Neuronal stem cell (in vitro differentiated cells): ENCODE results near the gene RALGPS1.

Experiments used
- DNase-seq: peaks from one replicate; pipeline ENCODE4 v3.0.0-alpha.2; 2013; ENCODE audit warnings: low spot score
- H2AFZ ChIP-seq: one replicate; pipeline ENCODE4 v1.6.1; 2013; ENCODE audit warnings: mild to moderate bottlenecking, low read length, inconsistent platforms
- H2AK5ac ChIP-seq: 2 replicates; pipeline ENCODE4 v1.6.1; 2013; ENCODE audit warnings: low read depth, mild to moderate bottlenecking, inconsistent platforms, low read length, moderate library complexity, mixed read lengths
- H2BK120ac ChIP-seq: 2 replicates; pipeline ENCODE4 v1.6.1; 2013; ENCODE audit warnings: low read depth, mild to moderate bottlenecking, inconsistent platforms, low read length, moderate library complexity, mixed read lengths
- H2BK12ac ChIP-seq: one replicate; pipeline ENCODE4 v1.6.1; 2013; ENCODE audit warnings: low read length, inconsistent platforms
- H2BK15ac ChIP-seq: 2 replicates; pipeline ENCODE4 v1.6.1; 2013; ENCODE audit warnings: mild to moderate bottlenecking, low read length, inconsistent platforms, mixed read lengths
- H2BK5ac ChIP-seq: one replicate; pipeline ENCODE4 v1.6.1; 2013; ENCODE audit warnings: inconsistent platforms, mild to moderate bottlenecking, low read length, moderate library complexity
- H3K14ac ChIP-seq: one replicate; pipeline ENCODE4 v1.6.1; 2013; ENCODE audit warnings: low read length, inconsistent platforms
- H3K18ac ChIP-seq: 2 replicates; pipeline ENCODE4 v1.6.1; 2013; ENCODE audit warnings: low read length, inconsistent platforms
- H3K23ac ChIP-seq: 2 replicates; pipeline ENCODE4 v1.6.1; 2013; ENCODE audit warnings: low read depth, mild to moderate bottlenecking, mixed read lengths, low read length, inconsistent platforms; ENCODE audit not compliant: poor library complexity
- H3K27ac ChIP-seq: replicated peaks from 3 replicates; pipeline ENCODE4 v1.5.1; 2013; ENCODE audit warnings: low read length, inconsistent platforms
- H3K27me3 ChIP-seq, 3 experiments: 2 replicates each; pipeline ENCODE4 v1.6.1; 2013; ENCODE audit warnings: low read length in 3 of 3, mild to moderate bottlenecking in 2 of 3, inconsistent platforms in 1 of 3, low read depth in 1 of 3, mixed read lengths in 1 of 3, moderate library complexity in 1 of 3; ENCODE audit not compliant: control insufficient read depth in 3 of 3, insufficient read depth in 3 of 3
- H3K36me3 ChIP-seq, 2 donors: replicated peaks in 1 of 2; 2 replicates each; pipeline ENCODE4 v1.6.1; 2013; ENCODE audit warnings: low read length in 2 of 2; ENCODE audit not compliant: control insufficient read depth in 2 of 2, insufficient read depth in 2 of 2
- H3K4ac ChIP-seq: 2 replicates; pipeline ENCODE4 v1.6.1; 2013; ENCODE audit warnings: inconsistent platforms, mild to moderate bottlenecking, low read length, moderate library complexity
- H3K4me1 ChIP-seq, 2 donors: 1 replicate in 1 of 2; 2 replicates in 1 of 2; pipeline ENCODE4 v1.6.1; 2013; ENCODE audit warnings: low read length in 2 of 2, low read depth in 1 of 2; ENCODE audit not compliant: control insufficient read depth in 2 of 2, insufficient read depth in 1 of 2
- H3K4me2 ChIP-seq: one replicate; pipeline ENCODE4 v1.6.1; 2013; ENCODE audit warnings: mild to moderate bottlenecking, low read length, inconsistent platforms; ENCODE audit not compliant: insufficient read depth, poor library complexity, severe bottlenecking
- H3K4me3 ChIP-seq, 2 donors: 2 replicates each; pipeline ENCODE4 v1.5.1; 2013; ENCODE audit warnings: low read length in 2 of 2, mild to moderate bottlenecking in 2 of 2, inconsistent platforms in 1 of 2, moderate library complexity in 1 of 2
- H3K79me1 ChIP-seq: one replicate; pipeline ENCODE4 v1.6.1; 2013; ENCODE audit warnings: low read depth, mild to moderate bottlenecking, inconsistent platforms, low read length, moderate library complexity
- H3K9ac ChIP-seq: one replicate; pipeline ENCODE4 v1.6.1; 2013; ENCODE audit warnings: mild to moderate bottlenecking, low read depth, low read length, inconsistent platforms; ENCODE audit not compliant: poor library complexity
- H3K9me3 ChIP-seq, 2 donors: replicated peaks in 1 of 2; 2 replicates each; pipeline versions ENCODE3 to v1.6.1; 2013; ENCODE audit warnings: low read length in 2 of 2, mild to moderate bottlenecking in 2 of 2, inconsistent platforms in 1 of 2, low read depth in 1 of 2, mixed read lengths in 1 of 2, moderate library complexity in 1 of 2; ENCODE audit not compliant: control insufficient read depth in 2 of 2, insufficient read depth in 1 of 2
- H4K8ac ChIP-seq: one replicate; pipeline ENCODE4 v1.6.1; 2013; ENCODE audit warnings: low read depth, mild to moderate bottlenecking, inconsistent platforms, low read length, moderate library complexity
- H4K91ac ChIP-seq: one replicate; pipeline ENCODE4 v1.6.1; 2013; ENCODE audit warnings: low read length, low read depth, mild to moderate bottlenecking, inconsistent platforms; ENCODE audit not compliant: poor library complexity
- WGBS, 2 donors: extraction: QIAGEN DNeasy Blood & Tissue Kit; methylation state at CpG; one replicate each; pipeline ENCODE4 v1.1.7; 2013; ENCODE audit warnings: missing lambda C conversion rate in 2 of 2, mixed read lengths in 1 of 2; ENCODE audit not compliant: insufficient read length in 2 of 2, insufficient replicate concordance in 1 of 2; ENCODE audit errors: extremely low coverage in 2 of 2; 5-methylcytosine and 5-hydroxymethylcytosine counted together

RALGPS1 gene

DNA sequence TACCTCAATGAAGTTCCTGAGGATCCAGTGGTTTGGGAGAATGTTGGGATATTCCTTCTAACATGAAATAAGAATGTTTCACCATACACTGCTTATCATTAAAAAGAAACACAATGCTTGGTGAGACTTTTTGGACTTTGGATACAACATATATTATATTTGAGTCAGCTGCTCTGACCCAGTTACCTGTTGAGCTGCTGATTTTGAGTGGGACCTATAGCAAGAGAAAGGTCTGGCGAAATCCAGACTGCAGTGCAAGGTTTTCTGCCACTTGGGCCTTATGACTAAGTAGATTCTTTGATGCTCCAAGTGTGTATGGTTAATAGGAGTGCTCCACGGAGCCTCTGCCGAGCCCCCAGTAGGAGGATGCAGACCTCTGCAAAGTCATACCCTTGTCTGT, 10.0 kb upstream of the RALGPS1 start:
- H3K79me1 ChIP-seq = no peaks in the 10 kb centered on the region

GRCh38 chr9:126906091-126906490, 8.5 kb upstream of the RALGPS1 start:
- Histone ChIP-seq H3K14ac (no peak overlapping the region), H3K4me2 (no peak overlapping the region), H3K27ac (no peak overlapping the region), H2BK12ac (no peak overlapping the region), H2BK5ac (no peak overlapping the region), H3K9ac (no peak overlapping the region), H3K23ac (no peak overlapping the region), H3K18ac (no peak overlapping the region), H3K9me3 (no peaks in the 10 kb centered on the region), H3K4me1 (no peaks in the 10 kb centered on the region), H3K4ac (no peak overlapping the region), H2BK15ac (no peak overlapping the region), H2BK120ac (no peak overlapping the region), H4K8ac (no peak overlapping the region), H2AFZ (no peak overlapping the region), H4K91ac (no peak overlapping the region), H2AK5ac (no peak overlapping the region), H3K79me1 (no peaks in the 10 kb centered on the region), H3K27me3 (peaks cover 0 to under 1% (median 0%) of the 10 kb centered on the region in 3 experiments), H3K4me3 (no peak overlapping the region), H3K36me3 (no peaks in the 10 kb centered on the region)
- no CpG with 5 or more reads among the region's 6 CpGs for WGBS, 2 donors
- no peak for DNase-seq

More for the DNA sequence above, 10.0 kb upstream of the RALGPS1 start:
- no peak overlapping the region for H3K18ac ChIP-seq
- no peak overlapping the region for H3K4me3 ChIP-seq
- H3K9ac ChIP-seq = no peak overlapping the region
- H3K14ac ChIP-seq = no peak overlapping the region
- H4K8ac ChIP-seq = no peak overlapping the region
- H3K27ac ChIP-seq = no peak overlapping the region
- H3K4me1 ChIP-seq = no peaks in the 10 kb centered on the region
- H2BK12ac ChIP-seq = no peak overlapping the region
- no peak overlapping the region for H2BK5ac ChIP-seq
- no peak overlapping the region for H4K91ac ChIP-seq
- no peak overlapping the region for H2BK120ac ChIP-seq
- no peak overlapping the region for H2AK5ac ChIP-seq
- peaks cover 0 to 2% of the 10 kb centered on the region in 2 donors for H3K9me3 ChIP-seq
- no peak overlapping the region for H3K23ac ChIP-seq
- no peak overlapping the region for H2AFZ ChIP-seq
- no peak overlapping the region for H2BK15ac ChIP-seq
- H3K36me3 ChIP-seq = no peaks in the 10 kb centered on the region
- no peak overlapping the region for H3K4ac ChIP-seq
- no peak overlapping the region for H3K4me2 ChIP-seq
- WGBS, 2 donors = no CpG with 5 or more reads among the region's 3 CpGs
- no peaks in the 10 kb centered on the region for H3K27me3 ChIP-seq
- DNase-seq = no peak

DNA sequence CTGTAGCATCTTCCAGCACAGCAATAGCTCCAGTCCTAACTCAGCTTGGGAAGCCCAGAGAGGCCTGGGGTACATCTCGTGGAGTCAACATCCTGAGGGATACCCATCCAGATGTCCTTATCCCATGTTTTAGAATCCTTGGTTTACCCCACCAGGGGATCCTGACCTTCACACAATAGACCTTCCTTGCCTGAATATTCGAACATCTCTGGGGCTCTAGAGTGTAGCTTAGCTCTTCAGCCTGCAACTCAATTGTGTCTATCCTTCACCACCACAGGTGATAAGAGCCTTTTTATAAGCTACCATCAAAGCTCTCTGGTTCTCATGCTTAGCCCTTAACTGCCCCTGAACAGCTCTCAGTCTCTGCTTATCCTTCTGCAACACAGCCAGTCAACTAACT, 7.5 kb upstream of the RALGPS1 start:
- Histone ChIP-seq H3K4ac (no peak overlapping the region), H4K91ac (no peak overlapping the region), H3K79me1 (no peaks in the 10 kb centered on the region), H3K27ac (no peak overlapping the region), H3K9me3 (no peaks in the 10 kb centered on the region), H2BK120ac (no peak overlapping the region), H2AFZ (no peak overlapping the region), H3K36me3 (no peaks in the 10 kb centered on the region), H3K4me1 (no peaks in the 10 kb centered on the region), H3K23ac (no peak overlapping the region), H3K18ac (no peak overlapping the region), H3K4me2 (no peak overlapping the region), H3K14ac (no peak overlapping the region), H2AK5ac (no peak overlapping the region), H2BK5ac (no peak overlapping the region), H2BK15ac (no peak overlapping the region), H3K27me3 (peaks cover 0 to 3% (median 0%) of the 10 kb centered on the region in 3 experiments), H3K4me3 (no peak overlapping the region), H2BK12ac (no peak overlapping the region), H3K9ac (no peak overlapping the region), H4K8ac (no peak overlapping the region)
- no peak for DNase-seq
- WGBS, 2 donors = no CpG with 5 or more reads among the region's 2 CpGs

GRCh38 chr9:126915281-126915816, 767 bp downstream of the RALGPS1 start:
- peak overlapping the region; percentile 9 for H3K9ac ChIP-seq
- H3K14ac ChIP-seq = no peak overlapping the region
- H3K4ac ChIP-seq = no peak overlapping the region
- H3K4me2 ChIP-seq = peak overlapping the region; percentile 73
- peak overlapping the region; percentile 96 for H2AFZ ChIP-seq
- WGBS, 2 donors = no CpG with 5 or more reads among the region's 43 CpGs
- no peak overlapping the region for H2BK15ac ChIP-seq
- no peaks in the 10 kb centered on the region for H3K9me3 ChIP-seq
- H2BK120ac ChIP-seq = no peak overlapping the region
- H3K27me3 ChIP-seq = peaks cover 0 to 30% (median 19%) of the 10 kb centered on the region in 3 experiments
- H3K79me1 ChIP-seq = no peaks in the 10 kb centered on the region
- H3K4me3 ChIP-seq = peak overlapping the region; percentile 56 to 77
- peak overlapping the region; percentile 69 for H3K23ac ChIP-seq
- H3K18ac ChIP-seq = peak overlapping the region; percentile 22
- H3K27ac ChIP-seq = no peak overlapping the region
- H3K36me3 ChIP-seq = no peaks in the 10 kb centered on the region
- H2BK5ac ChIP-seq = no peak overlapping the region
- peaks cover 3 to 10% of the 10 kb centered on the region in 2 donors for H3K4me1 ChIP-seq
- peak; percentile 17 for DNase-seq
- H2BK12ac ChIP-seq = no peak overlapping the region
- H4K91ac ChIP-seq = no peak overlapping the region
- H2AK5ac ChIP-seq = no peak overlapping the region
- H4K8ac ChIP-seq = no peak overlapping the region
